Fibroblast of upper back skin (primary cell): ENCODE measurements around the gene KIF26B.

ENCODE experiments used
- DNase-seq: peaks from one replicate; pipeline ENCODE4 v3.0.0-alpha.2; 2013

KIF26B gene

GRCh38 chr1:245173446-245174211 lies 18.8 kb downstream of the KIF26B start:
- peak; percentile 38 for DNase-seq

- DNase-seq, result no peak
These were observed 22.5 kb downstream of the KIF26B start for GRCh38 chr1:245177071-245177900.

GRCh38 chr1:245179706-245180105 lies 24.9 kb downstream of the KIF26B start:
- no peak for DNase-seq

- DNase-seq, result no peak
These were observed 25.8 kb downstream of the KIF26B start for GRCh38 chr1:245180496-245181157.

GRCh38 chr1:245181158-245181517 lies 26.4 kb downstream of the KIF26B start:
- no peak for DNase-seq

- DNase-seq, result no peak
These were observed 27.2 kb downstream of the KIF26B start for GRCh38 chr1:245182028-245182427.

GRCh38 chr1:245183429-245183828 lies 28.6 kb downstream of the KIF26B start:
- DNase-seq, result no peak

GRCh38 chr1:245184779-245185178 lies 30.0 kb downstream of the KIF26B start:
- no peak for DNase-seq

- no peak for DNase-seq
These were observed 33.6 kb downstream of the KIF26B start for GRCh38 chr1:245188403-245188802.

GRCh38 chr1:245195398-245195797 lies 40.6 kb downstream of the KIF26B start:
- no peak for DNase-seq

GRCh38 chr1:245197121-245197520 lies 42.3 kb downstream of the KIF26B start:
- no peak for DNase-seq

- peak; percentile 75 for DNase-seq
These were observed 43.2 kb downstream of the KIF26B start for GRCh38 chr1:245197911-245198379.

GRCh38 chr1:245198748-245199516 lies 44.1 kb downstream of the KIF26B start:
- no peak for DNase-seq

GRCh38 chr1:245200146-245200545 lies 45.4 kb downstream of the KIF26B start:
- DNase-seq, result no peak

GRCh38 chr1:245201201-245201600 lies 46.4 kb downstream of the KIF26B start:
- DNase-seq, result no peak

- no peak for DNase-seq
These were observed 47.0 kb downstream of the KIF26B start for GRCh38 chr1:245201827-245202226.

- DNase-seq, result no peak
These were observed 50.6 kb downstream of the KIF26B start for GRCh38 chr1:245205396-245205795.

- DNase-seq, result no peak
These were observed 51.1 kb downstream of the KIF26B start for GRCh38 chr1:245205864-245206263.

- no peak for DNase-seq
These were observed 52.4 kb downstream of the KIF26B start for GRCh38 chr1:245207056-245207638.

- no peak for DNase-seq
These were observed 53.0 kb downstream of the KIF26B start for GRCh38 chr1:245207801-245208200.

- peak; percentile 30 for DNase-seq
These were observed 55.1 kb downstream of the KIF26B start for GRCh38 chr1:245209658-245210435.
